CD14-positive monocyte (primary cell): ENCODE data around the gene HKDC1. TPM values are rescaled to one million over a fixed set of nuclear protein-coding genes. Genes with fewer than 3 reads are reported as not detected.

Experiments
- DNase-seq, 3 donors: peaks; one replicate each; pipeline ENCODE4 v3.0.0-alpha.2; 2011 to 2022
- H2AFZ ChIP-seq: 2 replicates; pipeline ENCODE4 v1.6.0; 2012; ENCODE audit warnings: mild to moderate bottlenecking, low read depth, low read length, inconsistent platforms; ENCODE audit not compliant: insufficient read depth, poor library complexity, severe bottlenecking
- H3K27ac ChIP-seq, 2 donors: 1 replicate in 1 of 2; 2 replicates in 1 of 2; pipeline ENCODE4 v1.5.1; 2012 to 2013; ENCODE audit warnings: low read length in 2 of 2, control low read depth in 1 of 2, inconsistent platforms in 1 of 2, low read depth in 1 of 2, mild to moderate bottlenecking in 1 of 2
- H3K27me3 ChIP-seq, 2 donors: one replicate each; pipeline versions ENCODE4 v1.6.0 to v1.6.1; 2011 to 2013; ENCODE audit warnings: low read length in 2 of 2; ENCODE audit not compliant: control insufficient read depth in 2 of 2, insufficient read depth in 2 of 2
- H3K36me3 ChIP-seq, 2 donors: replicated peaks in 1 of 2; 1 replicate in 1 of 2; 2 replicates in 1 of 2; pipeline versions ENCODE4 v1.5.1 to v1.6.1; 2012 to 2013; ENCODE audit warnings: low read length in 2 of 2, control low read depth in 1 of 2, inconsistent platforms in 1 of 2, mild to moderate bottlenecking in 1 of 2; ENCODE audit not compliant: insufficient read depth in 2 of 2, control insufficient read depth in 1 of 2
- H3K4me1 ChIP-seq, 2 donors: 1 replicate in 1 of 2; 2 replicates in 1 of 2; pipeline versions ENCODE4 v1.5.1 to v1.6.1; 2012 to 2013; ENCODE audit warnings: low read length in 2 of 2, control low read depth in 1 of 2, inconsistent platforms in 1 of 2, mild to moderate bottlenecking in 1 of 2, moderate library complexity in 1 of 2; ENCODE audit not compliant: insufficient read depth in 2 of 2, control insufficient read depth in 1 of 2
- H3K4me2 ChIP-seq: replicated peaks from 2 replicates; pipeline ENCODE3; 2012; ENCODE audit warnings: low read length, moderate library complexity, mild to moderate bottlenecking; ENCODE audit not compliant: poor library complexity, severe bottlenecking; ENCODE audit errors: extremely low read depth
- H3K4me3 ChIP-seq, 3 experiments: fragments of 200-600 bp in 1 of 3; sonication (generic) in 1 of 3; replicated peaks in 1 of 3; 1 replicate in 2 of 3; 2 replicates in 1 of 3; pipeline ENCODE4 v1.5.1; 2011 to 2013; ENCODE audit warnings: low read length in 3 of 3, mild to moderate bottlenecking in 3 of 3, control low read depth in 2 of 3, low read depth in 2 of 3, inconsistent platforms in 1 of 3, moderate library complexity in 1 of 3
- H3K79me2 ChIP-seq: 2 replicates; pipeline ENCODE4 v1.6.0; 2012; ENCODE audit warnings: mild to moderate bottlenecking, control low read depth, inconsistent platforms, low read length, moderate library complexity; ENCODE audit not compliant: insufficient read depth
- H3K9ac ChIP-seq: 2 replicates; pipeline ENCODE4 v1.6.0; 2017; ENCODE audit warnings: low read length, mild to moderate bottlenecking; ENCODE audit not compliant: insufficient read depth, poor library complexity, severe bottlenecking
- H3K9me3 ChIP-seq, 2 donors: replicated peaks in 1 of 2; 1 replicate in 1 of 2; 2 replicates in 1 of 2; pipeline versions ENCODE4 v1.5.1 to v1.6.1; 2012 to 2013; ENCODE audit warnings: low read length in 2 of 2, control low read depth in 1 of 2; ENCODE audit not compliant: control insufficient read depth in 1 of 2, insufficient read depth in 1 of 2
- H4K20me1 ChIP-seq: 2 replicates; pipeline ENCODE4 v1.6.0; 2012; ENCODE audit warnings: mild to moderate bottlenecking, low read length, control low read depth, moderate library complexity; ENCODE audit not compliant: insufficient read depth
- H3K27ac Mint-ChIP-seq, 7 donors: one replicate each; pipeline ENCODE4 v1.8.0; 2020; ENCODE audit warnings: mild to moderate bottlenecking in 7 of 7, mixed read lengths in 7 of 7, moderate library complexity in 6 of 7, inconsistent platforms in 2 of 7
- H3K27me3 Mint-ChIP-seq, 3 donors: one replicate each; pipeline ENCODE4 v1.8.0; 2021 to 2022; ENCODE audit warnings: low read depth in 3 of 3, mild to moderate bottlenecking in 3 of 3, mixed read lengths in 3 of 3, moderate library complexity in 3 of 3, inconsistent platforms in 1 of 3
- H3K36me3 Mint-ChIP-seq, 2 donors: one replicate each; pipeline ENCODE4 v1.8.0; 2020; ENCODE audit warnings: mixed read lengths in 2 of 2, inconsistent platforms in 1 of 2, mild to moderate bottlenecking in 1 of 2
- H3K4me1 Mint-ChIP-seq: one replicate; pipeline ENCODE4 v1.8.0; 2020; ENCODE audit warnings: mild to moderate bottlenecking, mixed read lengths
- H3K4me3 Mint-ChIP-seq, 2 donors: one replicate each; pipeline ENCODE4 v1.8.0; 2020; ENCODE audit warnings: mild to moderate bottlenecking in 2 of 2, mixed read lengths in 2 of 2, moderate library complexity in 1 of 2
- H3K9me3 Mint-ChIP-seq, 7 donors: one replicate each; pipeline ENCODE4 v1.8.0; 2020 to 2022; ENCODE audit warnings: mixed read lengths in 7 of 7, mild to moderate bottlenecking in 6 of 7, moderate library complexity in 6 of 7, inconsistent platforms in 2 of 7
- CTCF ChIP-seq: fragments of 200-600 bp; IDR thresholded peaks from one replicate; pipeline ENCODE4 v1.8.0; 2022; ENCODE audit warnings: antibody characterized with exemption, mild to moderate bottlenecking
- WGBS: methylation state at CpG from one replicate; pipeline ENCODE4 v1.1.5; 2013; ENCODE audit warnings: missing lambda C conversion rate; ENCODE audit not compliant: insufficient coverage; 5-methylcytosine and 5-hydroxymethylcytosine counted together
- intact Hi-C, 2 donors: fragments of 100-400 bp; cut with micrococcal nuclease; formaldehyde crosslinking; loops; one replicate each; pipeline versions ENCODE4 v1.15.0 to v1.15.1; 2023
- polyA plus RNA-seq, 3 donors: library from polyadenylated mRNA; depleted of rRNA in 1 of 3; unstranded in 2 of 3; stranded (reverse) in 1 of 3; fragments of 300-500 nt in 2 of 3; fragments of >200 nt in 1 of 3; fragmentation: Illumina TruSeq in 2 of 3; gene quantifications; 1 replicate in 2 of 3; 2 replicates in 1 of 3; pipeline ENCODE4 v1.2.3, GENCODE V29; 2012 to 2021

Gene HKDC1
- polyA plus RNA-seq, 3 donors: not detected

GRCh38 chr10:69240455-69240854, 20.3 kb downstream of the HKDC1 start:
- peaks cover 14% of the 10 kb centered on the region for H3K4me1 Mint-ChIP-seq
- H3K27me3 ChIP-seq: no peaks in the 10 kb centered on the region
- no peak overlapping the region for H3K27ac ChIP-seq
- H4K20me1 ChIP-seq: no peaks in the 10 kb centered on the region
- DNase-seq: no peak
- no peak overlapping the region for H3K9ac ChIP-seq
- WGBS: 92% methylated on average over 8 of the region's 11 CpGs
- H3K4me2 ChIP-seq: no peak overlapping the region
- no peak overlapping the region for H3K4me3 ChIP-seq
- H3K27me3 Mint-ChIP-seq: peaks cover 0 to 3% (median 2%) of the 10 kb centered on the region in 3 donors
- no peaks in the 10 kb centered on the region for H3K36me3 Mint-ChIP-seq
- H3K79me2 ChIP-seq: no peaks in the 10 kb centered on the region
- H3K4me1 ChIP-seq: peaks cover 10 to 16% of the 10 kb centered on the region in 2 donors
- no peak overlapping the region for H3K4me3 Mint-ChIP-seq
- peaks cover 0 to 2% (median 0%) of the 10 kb centered on the region in 7 donors for H3K9me3 Mint-ChIP-seq
- peak overlapping the region; percentile 56 for H2AFZ ChIP-seq
- no peak for TF ChIP-seq CTCF
- intact Hi-C loops: no loop called here
- peak overlapping the region in 1 of 7 donors; percentile 78 for H3K27ac Mint-ChIP-seq
- H3K9me3 ChIP-seq: no peaks in the 10 kb centered on the region
- no peaks in the 10 kb centered on the region for H3K36me3 ChIP-seq

DNA sequence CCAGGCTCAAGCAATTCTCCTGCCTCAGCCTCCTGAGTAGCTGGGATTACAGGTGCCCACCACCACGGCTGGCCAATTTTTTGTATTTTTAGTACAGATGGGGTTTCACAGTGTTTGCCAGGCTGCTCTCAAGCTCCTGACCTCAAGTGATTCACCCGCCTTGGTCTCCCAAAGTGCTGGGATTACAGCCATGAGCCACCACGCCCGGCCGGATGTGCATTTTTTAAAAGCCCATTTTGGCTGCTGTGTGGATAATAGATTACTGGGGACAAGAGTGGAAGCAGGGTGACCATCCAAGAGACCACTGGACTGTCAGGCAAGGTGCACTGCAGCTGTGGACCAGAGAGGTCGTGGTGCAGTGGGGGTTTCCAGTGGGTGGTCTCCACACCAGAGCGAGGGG, 21.4 kb downstream of the HKDC1 start:
- 97% methylated on average over 5 of the region's 7 CpGs for WGBS
- H3K27me3 Mint-ChIP-seq: peaks cover 2 to 4% (median 3%) of the 10 kb centered on the region in 3 donors
- peaks cover 14% of the 10 kb centered on the region for H3K4me1 Mint-ChIP-seq
- H3K36me3 Mint-ChIP-seq: no peaks in the 10 kb centered on the region
- H3K4me3 Mint-ChIP-seq: no peak overlapping the region
- intact Hi-C loops: no loop called here
- DNase-seq: no peak
- H3K27ac Mint-ChIP-seq: no peak overlapping the region
- Histone ChIP-seq H3K36me3 (no peaks in the 10 kb centered on the region), H3K4me2 (no peak overlapping the region), H3K4me3 (no peak overlapping the region), H4K20me1 (no peaks in the 10 kb centered on the region), H3K4me1 (peaks cover 10 to 16% of the 10 kb centered on the region in 2 donors), H3K9me3 (no peaks in the 10 kb centered on the region), H3K27ac (no peak overlapping the region), H3K27me3 (no peaks in the 10 kb centered on the region), H3K9ac (no peak overlapping the region), H2AFZ (no peak overlapping the region), H3K79me2 (no peaks in the 10 kb centered on the region)
- no peak for TF ChIP-seq CTCF
- peaks cover 0 to 2% (median 0%) of the 10 kb centered on the region in 7 donors for H3K9me3 Mint-ChIP-seq
